HEK293 (cell line): Measurements from ENCODE around the gene FSTL5.

Source experiments
- CTCF ChIA-PET: fragments of 350-600 bp; formaldehyde crosslinking; extraction: SDS; loops from one replicate; lab custom pipeline; 2021; ENCODE audit warnings: antibody characterized with exemption; lab: Yijun Ruan, JAX
- POLR2A ChIA-PET: fragments of 300-600 bp; formaldehyde crosslinking; extraction: SDS; loops from one replicate; lab custom pipeline; 2020; ENCODE audit warnings: antibody characterized with exemption, inconsistent platforms; lab: Yijun Ruan, JAX
- H3K27ac ChIP-seq: fragments of 200-500 bp; sonication (Bioruptor generic); 2 replicates; pipeline ENCODE4 v1.5.1; 2014; ENCODE audit warnings: low read depth, low read length, control low read depth, inconsistent platforms; ENCODE audit errors: extremely low read depth
- H3K36me3 ChIP-seq, 2 experiments: fragments of 200-500 bp in 1 of 2; sonication (Bioruptor generic) in 1 of 2; 1 replicate in 1 of 2; 2 replicates in 1 of 2; pipeline ENCODE4 v1.5.1; 2014 to 2017; ENCODE audit warnings: inconsistent platforms in 2 of 2, low read length in 2 of 2; ENCODE audit not compliant: control insufficient read depth in 2 of 2, insufficient read depth in 1 of 2
- H3K4me1 ChIP-seq: fragments of 200-500 bp; sonication (Bioruptor generic); 2 replicates; pipeline ENCODE4 v1.5.1; 2014; ENCODE audit warnings: mild to moderate bottlenecking, low read length, inconsistent platforms; ENCODE audit not compliant: control insufficient read depth, insufficient read depth
- H3K4me3 ChIP-seq: 2 replicates; pipeline ENCODE4 v1.5.1; 2011; ENCODE audit warnings: low read depth, mild to moderate bottlenecking, control low read depth, low read length, moderate library complexity
- H3K9me3 ChIP-seq: fragments of 200-500 bp; sonication (Bioruptor generic); 2 replicates; pipeline ENCODE4 v1.5.1; 2014; ENCODE audit warnings: low read depth, low read length, inconsistent platforms; ENCODE audit not compliant: control insufficient read depth, insufficient read depth
- EGR2 ChIP-seq: fragments of 450-650 bp; formaldehyde crosslinking; IDR thresholded peaks from 2 replicates; pipeline ENCODE4 v1.5.1; 2016; ENCODE audit warnings: low read depth, missing biosample characterization, missing genetic modification characterization
- GLI2 ChIP-seq: fragments of 450-650 bp; formaldehyde crosslinking; IDR thresholded peaks from 2 replicates; pipeline ENCODE4; 2017; ENCODE audit warnings: missing biosample characterization, missing genetic modification characterization, low read depth, borderline replicate concordance
- INSM2 ChIP-seq: fragments of 450-650 bp; formaldehyde crosslinking; IDR thresholded peaks from 2 replicates; pipeline ENCODE4 v1.5.1; 2016; ENCODE audit warnings: missing biosample characterization, missing genetic modification characterization
- OSR2 ChIP-seq: fragments of 450-650 bp; formaldehyde crosslinking; IDR thresholded peaks from 2 replicates; pipeline ENCODE4 v1.5.1; 2016; ENCODE audit warnings: missing biosample characterization, missing genetic modification characterization
- PRDM10 ChIP-seq: fragments of 450-650 bp; formaldehyde crosslinking; IDR thresholded peaks from 2 replicates; pipeline ENCODE4 v1.5.1; 2016; ENCODE audit warnings: missing biosample characterization, missing genetic modification characterization
- RBAK ChIP-seq: fragments of 450-650 bp; formaldehyde crosslinking; IDR thresholded peaks from 2 replicates; pipeline ENCODE4 v1.5.1; 2016; ENCODE audit warnings: missing biosample characterization, missing genetic modification characterization
- ZFP41 ChIP-seq: fragments of 450-650 bp; formaldehyde crosslinking; IDR thresholded peaks from 2 replicates; pipeline ENCODE4 v1.5.1; 2016; ENCODE audit warnings: missing biosample characterization, missing genetic modification characterization, borderline replicate concordance
- ZNF132 ChIP-seq: fragments of 450-650 bp; formaldehyde crosslinking; IDR thresholded peaks from 2 replicates; pipeline ENCODE4 v1.5.1; 2017; ENCODE audit warnings: missing biosample characterization, missing genetic modification characterization, borderline replicate concordance
- ZNF549 ChIP-seq: fragments of 450-650 bp; IDR thresholded peaks from 2 replicates; pipeline ENCODE4 v1.5.1; 2018; ENCODE audit warnings: missing biosample characterization, missing genetic modification characterization, mild to moderate bottlenecking, inconsistent platforms, moderate library complexity
- ZNF580 ChIP-seq: fragments of 450-650 bp; formaldehyde crosslinking; IDR thresholded peaks from 2 replicates; pipeline ENCODE4 v1.5.1; 2016; ENCODE audit warnings: missing biosample characterization, missing genetic modification characterization
- ZNF624 ChIP-seq: fragments of 450-650 bp; formaldehyde crosslinking; IDR thresholded peaks from 2 replicates; pipeline ENCODE4 v1.5.1; 2017; ENCODE audit warnings: missing biosample characterization, missing genetic modification characterization
- ZNF654 ChIP-seq: fragments of 450-650 bp; formaldehyde crosslinking; IDR thresholded peaks from 2 replicates; pipeline ENCODE4 v1.5.1; 2016; ENCODE audit warnings: low read depth, missing biosample characterization, missing genetic modification characterization

FSTL5 gene

GRCh38 chr4:161577579-161578301 lies 586.1 kb downstream of the FSTL5 start (continued):
- TF ChIP-seq EGR2 (tag by site-specific recombination) (no peak), INSM2 (no peak), ZFP41 (tag by site-specific recombination) (no peak), RBAK (tag by site-specific recombination) (no peak), ZNF580 (tag by site-specific recombination) (no peak), ZNF654 (tag by site-specific recombination) (no peak), OSR2 (tag by site-specific recombination) (no peak)

- H3K27ac ChIP-seq: no peak overlapping the region
- CTCF ChIA-PET: no interaction called here
- H3K4me3 ChIP-seq: no peak overlapping the region
- no peaks in the 10 kb centered on the region for H3K9me3 ChIP-seq
- no peaks in the 10 kb centered on the region for H3K4me1 ChIP-seq
- TF ChIP-seq GLI2 (tag by site-specific recombination): no peak
- TF ChIP-seq ZNF549: no peak
- no peak for TF ChIP-seq PRDM10 (tag by site-specific recombination)
- TF ChIP-seq ZNF132 (tag by site-specific recombination): no peak
- TF ChIP-seq, all 188 proteins: peak for 0
- H3K36me3 ChIP-seq: no peaks in the 10 kb centered on the region
- POLR2A ChIA-PET: no interaction called here
Observed at GRCh38 chr4:161573836-161574235, 590.0 kb downstream of the FSTL5 start.

DNA sequence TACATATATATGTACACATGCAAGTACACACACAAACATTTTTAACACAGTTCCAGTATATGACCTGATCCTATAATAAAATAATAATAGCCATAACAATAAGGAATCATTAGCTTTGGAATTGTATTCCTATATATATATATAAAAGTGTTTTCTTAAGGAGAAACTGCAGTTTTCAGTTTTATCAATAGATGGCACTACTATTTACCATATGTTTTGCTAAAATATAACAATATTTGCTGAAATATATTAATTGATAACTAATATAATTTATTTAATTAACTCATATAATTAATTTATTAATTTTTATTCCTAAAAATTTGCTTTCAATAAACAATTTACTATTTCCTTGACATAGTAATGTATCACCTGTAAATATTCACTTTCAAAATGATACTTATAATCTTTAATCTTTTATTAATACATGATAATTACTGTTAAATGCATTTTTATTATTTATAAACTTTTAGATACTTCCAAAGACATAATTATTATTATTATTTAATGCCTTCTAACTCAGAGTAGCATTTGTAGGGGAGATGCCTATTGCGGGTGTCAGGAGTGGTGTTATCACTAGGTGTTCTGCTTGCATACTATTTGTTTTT lies 599.5 kb downstream of the FSTL5 start:
- Histone ChIP-seq H3K36me3 (no peaks in the 10 kb centered on the region), H3K27ac (no peak overlapping the region), H3K9me3 (no peaks in the 10 kb centered on the region), H3K4me1 (no peaks in the 10 kb centered on the region), H3K4me3 (no peak overlapping the region)
- ChIA-PET CTCF (interaction anchor here (0.6 kb wide), 1 partner anchor 600 kb away, joined by 3 read pairs; no protein-coding TSS in a partner anchor), POLR2A (no interaction called here)
- TF ChIP-seq ZNF624 (tag by site-specific recombination): no peak
